Glutamatergic neuron (in vitro differentiated cells): ENCODE results near the gene ITFG2. TPM values are rescaled to one million over a fixed set of nuclear protein-coding genes. Genes with fewer than 3 reads are reported as not detected.

Source experiments
- DNase-seq: peaks from one replicate; pipeline ENCODE4 v3.0.0; 2022
- H3K27ac Mint-ChIP-seq: one replicate; pipeline ENCODE4 v1.8.0; 2020; ENCODE audit warnings: mild to moderate bottlenecking, mixed read lengths, inconsistent platforms; ENCODE audit not compliant: unreplicated experiment
- H3K27me3 Mint-ChIP-seq: one replicate; pipeline ENCODE4 v1.8.0; 2020; ENCODE audit warnings: mild to moderate bottlenecking, moderate library complexity, mixed read lengths, inconsistent platforms; ENCODE audit not compliant: unreplicated experiment
- H3K36me3 Mint-ChIP-seq: one replicate; pipeline ENCODE4 v1.8.0; 2020; ENCODE audit warnings: mild to moderate bottlenecking, mixed read lengths, inconsistent platforms; ENCODE audit not compliant: unreplicated experiment
- H3K4me1 Mint-ChIP-seq: one replicate; pipeline ENCODE4 v1.8.0; 2020; ENCODE audit warnings: mild to moderate bottlenecking, low read depth, mixed read lengths, inconsistent platforms; ENCODE audit not compliant: unreplicated experiment
- H3K4me3 Mint-ChIP-seq: one replicate; pipeline ENCODE4 v1.8.0; 2020; ENCODE audit warnings: mild to moderate bottlenecking, mixed read lengths, inconsistent platforms; ENCODE audit not compliant: unreplicated experiment
- H3K9me3 Mint-ChIP-seq: one replicate; pipeline ENCODE4 v1.8.0; 2020; ENCODE audit warnings: mild to moderate bottlenecking, moderate library complexity, mixed read lengths, inconsistent platforms; ENCODE audit not compliant: unreplicated experiment
- total RNA-seq: library from RNA; stranded (reverse); fragmentation: NEBNext Ultra II Directional; extraction: Animal tissue kit (Norgen Biotek cat#: 25700); gene quantifications from one replicate; pipeline ENCODE4 v1.2.1, GENCODE V29; 2021; ENCODE audit not compliant: unreplicated experiment
- TF ChIP-seq, protein P1 (sequence below): fragments of 200-600 bp; sonication (generic); IDR thresholded peaks from one replicate; pipeline ENCODE4 v1.5.0; 2021; ENCODE audit not compliant: partially characterized antibody, unreplicated experiment

ITFG2 gene
- total RNA-seq, 1 donor from 2014 or later, result 37.4 TPM

DNA sequence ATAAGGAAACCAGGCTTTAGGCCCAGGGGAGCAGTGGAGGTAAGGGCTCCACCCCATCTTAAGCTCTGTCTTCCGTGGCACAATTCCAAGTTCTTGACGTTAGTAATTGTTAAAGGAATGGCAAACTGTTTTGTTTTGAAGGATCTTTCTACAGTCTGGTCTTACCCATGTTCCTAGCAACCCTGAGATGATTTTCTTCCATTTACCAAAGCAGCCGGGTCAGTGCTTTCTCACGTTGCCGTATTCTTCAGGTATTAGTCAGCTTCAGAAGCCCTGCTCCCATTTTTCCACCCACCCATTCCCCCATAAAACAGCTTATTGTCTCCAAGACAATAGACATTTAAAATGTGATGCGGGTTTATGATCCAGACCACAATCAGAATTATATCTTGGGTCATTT lies 12.1 kb downstream of the ITFG2 start:
- no peak overlapping the region for H3K27ac Mint-ChIP-seq
- H3K27me3 Mint-ChIP-seq, result peaks cover under 1% of the 10 kb centered on the region
- H3K36me3 Mint-ChIP-seq, result peaks cover 3% of the 10 kb centered on the region
- H3K9me3 Mint-ChIP-seq, result no peaks in the 10 kb centered on the region
- DNase-seq, result no peak
- H3K4me1 Mint-ChIP-seq, result no peaks in the 10 kb centered on the region
- TF ChIP-seq, protein P1, sequence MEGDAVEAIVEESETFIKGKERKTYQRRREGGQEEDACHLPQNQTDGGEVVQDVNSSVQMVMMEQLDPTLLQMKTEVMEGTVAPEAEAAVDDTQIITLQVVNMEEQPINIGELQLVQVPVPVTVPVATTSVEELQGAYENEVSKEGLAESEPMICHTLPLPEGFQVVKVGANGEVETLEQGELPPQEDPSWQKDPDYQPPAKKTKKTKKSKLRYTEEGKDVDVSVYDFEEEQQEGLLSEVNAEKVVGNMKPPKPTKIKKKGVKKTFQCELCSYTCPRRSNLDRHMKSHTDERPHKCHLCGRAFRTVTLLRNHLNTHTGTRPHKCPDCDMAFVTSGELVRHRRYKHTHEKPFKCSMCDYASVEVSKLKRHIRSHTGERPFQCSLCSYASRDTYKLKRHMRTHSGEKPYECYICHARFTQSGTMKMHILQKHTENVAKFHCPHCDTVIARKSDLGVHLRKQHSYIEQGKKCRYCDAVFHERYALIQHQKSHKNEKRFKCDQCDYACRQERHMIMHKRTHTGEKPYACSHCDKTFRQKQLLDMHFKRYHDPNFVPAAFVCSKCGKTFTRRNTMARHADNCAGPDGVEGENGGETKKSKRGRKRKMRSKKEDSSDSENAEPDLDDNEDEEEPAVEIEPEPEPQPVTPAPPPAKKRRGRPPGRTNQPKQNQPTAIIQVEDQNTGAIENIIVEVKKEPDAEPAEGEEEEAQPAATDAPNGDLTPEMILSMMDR, result no peak
- no peak overlapping the region for H3K4me3 Mint-ChIP-seq

DNA sequence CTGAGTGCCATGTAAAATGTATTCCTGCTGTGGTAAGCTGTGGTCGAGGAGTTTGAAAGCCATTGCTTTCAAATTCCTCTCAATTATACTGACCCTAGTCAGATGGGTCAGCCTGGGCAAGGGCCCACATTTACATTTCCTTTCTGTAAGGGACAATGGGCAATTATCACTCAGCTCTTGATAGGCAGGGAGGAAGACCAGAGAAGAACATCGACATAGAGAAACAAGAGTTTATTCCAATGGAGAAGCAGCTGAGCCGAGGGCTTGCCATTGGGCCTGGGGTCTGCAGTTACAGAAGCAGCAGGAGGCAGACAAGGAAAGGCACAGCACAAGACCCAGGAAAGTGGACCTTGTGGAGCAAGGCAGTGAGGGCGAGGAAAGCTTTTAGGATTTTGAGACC lies 12.7 kb downstream of the ITFG2 start:
- Mint-ChIP-seq H3K27me3 (no peaks in the 10 kb centered on the region), H3K27ac (no peak overlapping the region), H3K4me3 (no peak overlapping the region), H3K4me1 (no peaks in the 10 kb centered on the region), H3K9me3 (no peaks in the 10 kb centered on the region), H3K36me3 (peaks cover 5% of the 10 kb centered on the region)
- TF ChIP-seq, protein P1, result no peak
- DNase-seq, result no peak

DNA sequence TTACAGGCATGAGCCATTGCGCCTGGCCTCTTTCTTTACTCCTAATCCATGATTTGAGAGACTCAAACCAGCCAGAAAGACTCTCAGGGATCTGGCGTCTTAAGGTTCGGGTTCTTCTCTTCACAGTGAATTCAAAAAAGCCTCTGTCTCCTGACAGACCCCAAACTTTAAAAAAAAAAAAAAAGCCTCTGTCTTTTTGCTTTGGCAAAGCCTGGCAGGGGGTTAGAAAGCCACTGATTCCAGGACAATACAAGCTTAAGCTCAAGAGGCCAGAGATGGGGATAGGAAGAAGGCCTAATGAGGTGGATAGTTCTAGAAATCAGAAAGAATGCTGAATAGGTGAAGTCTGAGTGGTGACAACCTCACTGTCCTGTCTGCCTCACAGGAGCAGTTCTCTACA lies 13.6 kb downstream of the ITFG2 start:
- Mint-ChIP-seq H3K27me3 (no peaks in the 10 kb centered on the region), H3K4me1 (no peaks in the 10 kb centered on the region), H3K36me3 (peaks cover 8% of the 10 kb centered on the region), H3K4me3 (no peak overlapping the region), H3K27ac (no peak overlapping the region), H3K9me3 (no peaks in the 10 kb centered on the region)
- DNase-seq, result no peak
- TF ChIP-seq, protein P1, result no peak

DNA sequence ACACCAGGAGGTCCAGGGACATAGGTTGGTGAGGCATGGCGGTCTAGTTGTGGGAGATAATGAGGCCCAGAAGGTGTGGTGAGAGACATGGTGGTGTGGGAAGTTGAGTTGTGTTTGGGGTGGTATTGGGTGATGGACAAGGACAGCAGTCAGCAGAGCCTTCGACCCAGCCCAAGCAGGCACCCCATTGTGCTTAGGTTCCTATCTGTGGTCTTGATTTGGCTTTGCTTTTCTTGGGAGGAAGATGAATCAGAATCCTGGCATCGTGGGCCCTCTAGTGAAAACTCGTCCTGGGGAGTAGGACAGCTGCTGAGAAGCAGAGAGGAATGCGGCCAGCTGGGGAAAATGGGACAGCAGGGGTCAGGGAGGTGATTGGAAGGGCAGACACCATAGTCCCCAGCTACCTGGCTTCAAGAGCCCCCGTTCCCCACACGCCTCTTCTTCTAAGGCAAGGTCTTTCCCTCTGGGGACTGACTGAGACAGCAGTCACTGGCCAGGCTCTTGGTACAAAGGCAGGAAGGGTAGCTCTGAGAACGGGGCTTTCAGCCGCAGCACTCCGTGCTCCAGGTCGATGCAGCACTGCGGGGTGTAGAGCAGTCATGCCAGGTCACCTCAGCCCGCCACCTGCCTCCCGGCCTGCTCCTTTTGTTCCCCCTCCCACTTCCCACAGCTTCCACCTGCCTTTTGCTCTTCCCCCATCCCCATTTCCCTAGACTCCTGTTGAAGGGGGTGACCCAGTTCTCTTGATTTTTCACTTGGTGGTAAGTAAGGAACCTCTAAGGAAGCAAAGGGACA lies 14.4 kb downstream of the ITFG2 start:
- Mint-ChIP-seq H3K27ac (peak overlapping the region; percentile 28), H3K36me3 (peaks cover 14% of the 10 kb centered on the region), H3K9me3 (no peaks in the 10 kb centered on the region), H3K27me3 (peaks cover 2% of the 10 kb centered on the region), H3K4me3 (no peak overlapping the region), H3K4me1 (no peaks in the 10 kb centered on the region)
- TF ChIP-seq, protein P1, result no peak
- DNase-seq, result no peak

DNA sequence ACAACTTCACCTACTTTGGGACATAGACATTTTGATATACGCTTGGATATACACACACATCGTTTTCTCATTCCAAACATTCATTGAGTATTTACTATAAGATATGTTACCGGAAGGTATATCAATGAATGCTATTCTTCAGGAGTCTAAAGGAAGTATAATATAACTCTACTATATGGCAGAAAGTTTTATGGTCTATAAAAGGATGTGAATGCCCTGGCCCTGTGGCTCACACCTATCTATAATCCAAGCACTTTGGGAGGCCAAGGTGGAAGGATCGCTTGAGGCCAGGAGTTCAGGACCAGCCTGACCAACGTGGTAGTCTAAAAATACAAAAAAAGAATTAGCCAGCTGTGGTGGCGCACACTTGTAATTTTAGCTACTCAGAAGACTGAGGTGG lies 16.8 kb downstream of the ITFG2 start:
- peaks cover 11% of the 10 kb centered on the region for H3K36me3 Mint-ChIP-seq

More for the DNA sequence above, 16.8 kb downstream of the ITFG2 start:
- H3K27ac Mint-ChIP-seq, result no peak overlapping the region
- H3K4me1 Mint-ChIP-seq, result no peaks in the 10 kb centered on the region
- H3K9me3 Mint-ChIP-seq, result no peaks in the 10 kb centered on the region
- no peak for DNase-seq
- H3K27me3 Mint-ChIP-seq, result peaks cover 2% of the 10 kb centered on the region
- TF ChIP-seq, protein P1, result no peak
- H3K4me3 Mint-ChIP-seq, result no peak overlapping the region
